Activated CD4-positive, alpha-beta memory T cell treated with anti-CD3 and anti-CD28 coated beads for 36 hours (primary cell): ENCODE data around the gene TBC1D2B. TPM values are rescaled to one million over a fixed set of nuclear protein-coding genes. Genes with fewer than 3 reads are reported as not detected.

Experiments
- CTCF ChIA-PET: fragments of 350-600 bp; sonication (Branson Sonifier 250); formaldehyde crosslinking; loops from one replicate; lab custom pipeline; 2021; ENCODE audit warnings: antibody characterized with exemption, inconsistent platforms; lab: Charles Lee
- POLR2A ChIA-PET: fragments of 350-600 bp; sonication (Branson Sonifier 250); formaldehyde crosslinking; loops from one replicate; lab custom pipeline; 2021; ENCODE audit warnings: antibody characterized with exemption; lab: Charles Lee
- DNase-seq: peaks from one replicate; pipeline ENCODE4 v3.0.0-alpha.2; 2020
- H3K27ac Mint-ChIP-seq: one replicate; pipeline ENCODE4 v1.8.0; 2021; ENCODE audit warnings: mixed read lengths
- H3K27me3 Mint-ChIP-seq: one replicate; pipeline ENCODE4 v1.8.0; 2021; ENCODE audit warnings: mixed read lengths
- H3K36me3 Mint-ChIP-seq: one replicate; pipeline ENCODE4 v1.8.0; 2021; ENCODE audit warnings: mixed read lengths
- H3K4me1 Mint-ChIP-seq: one replicate; pipeline ENCODE4 v1.8.0; 2021; ENCODE audit warnings: low read depth, mixed read lengths
- H3K4me3 Mint-ChIP-seq: one replicate; pipeline ENCODE4 v1.8.0; 2021; ENCODE audit warnings: mild to moderate bottlenecking, mixed read lengths
- H3K9me3 Mint-ChIP-seq: one replicate; pipeline ENCODE4 v1.8.0; 2021; ENCODE audit warnings: mixed read lengths
- intact Hi-C: fragments of 100-400 bp; cut with micrococcal nuclease; formaldehyde crosslinking; loops from one replicate; pipeline ENCODE4 v1.15.1; 2023
- total RNA-seq, 2 experiments: library from RNA; stranded (reverse); gene quantifications; one replicate each; pipeline ENCODE4 v1.2.3, GENCODE V29; 2021

TBC1D2B gene
- total RNA-seq, 2 experiments from 2014 or later, result 47.9 to 57.8 TPM

DNA sequence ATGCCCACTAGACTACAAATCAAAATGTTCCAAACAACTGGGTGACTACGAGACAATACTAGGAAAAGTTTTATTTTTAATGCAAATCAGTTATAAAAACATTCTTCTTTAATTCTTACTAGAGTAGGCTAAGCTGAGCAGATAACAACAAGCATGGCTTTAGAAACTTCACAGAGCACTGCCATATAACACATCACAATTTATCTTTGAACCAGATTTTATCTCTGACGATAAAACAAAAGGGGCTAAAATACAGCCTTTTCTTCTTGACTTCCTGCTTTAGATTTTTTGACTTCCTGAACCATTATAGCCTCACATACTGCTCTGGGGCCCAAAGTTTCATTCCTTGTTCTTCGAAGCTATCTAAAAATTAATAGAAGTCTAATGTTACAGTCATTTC, 25.9 kb downstream of the TBC1D2B start:
- DNase-seq, result no peak
- H3K4me3 Mint-ChIP-seq, result no peak overlapping the region
- peak overlapping the region; percentile 92 for H3K27ac Mint-ChIP-seq
- peaks cover 23% of the 10 kb centered on the region for H3K36me3 Mint-ChIP-seq
- H3K4me1 Mint-ChIP-seq, result peaks cover 100% of the 10 kb centered on the region
- CTCF ChIA-PET, result interaction anchor here (0.7 to 6.3 kb wide), 6 partner anchors 11 to 62 kb away, joined by 3 to 40 read pairs (median 12); no protein-coding TSS in a partner anchor
- intact Hi-C loops, result loop anchor here (5.0 kb wide), 3 partner anchors 56 to 386 kb away; partner anchors contain the start of gene IREB2
- POLR2A ChIA-PET, result interaction anchor here (1.0 to 5.2 kb wide), 6 partner anchors 8 to 18 kb away, joined by 3 to 49 read pairs (median 14); no protein-coding TSS in a partner anchor
- H3K27me3 Mint-ChIP-seq, result no peaks in the 10 kb centered on the region
- H3K9me3 Mint-ChIP-seq, result no peaks in the 10 kb centered on the region

- Mint-ChIP-seq H3K27me3 (no peaks in the 10 kb centered on the region), H3K4me1 (peaks cover 100% of the 10 kb centered on the region), H3K27ac (peak overlapping the region; percentile 92), H3K9me3 (no peaks in the 10 kb centered on the region), H3K36me3 (peaks cover 23% of the 10 kb centered on the region), H3K4me3 (no peak overlapping the region)
- peak; percentile 61 for DNase-seq
- ChIA-PET POLR2A (interaction anchor here (0.7 to 5.2 kb wide), 6 partner anchors 8 to 27 kb away, joined by 3 to 49 read pairs (median 14); partner anchors contain the start of gene TBC1D2B), CTCF (interaction anchor here (1.2 to 6.3 kb wide), 9 partner anchors 9 to 60 kb away, joined by 3 to 40 read pairs (median 10); no protein-coding TSS in a partner anchor)
- intact Hi-C loops, result loop anchor here (1.0 to 5.0 kb wide), 5 partner anchors 8 to 386 kb away; partner anchors contain the start of gene IREB2
Measured at GRCh38 chr15:78050826-78051225, 26.7 kb downstream of the TBC1D2B start.

DNA sequence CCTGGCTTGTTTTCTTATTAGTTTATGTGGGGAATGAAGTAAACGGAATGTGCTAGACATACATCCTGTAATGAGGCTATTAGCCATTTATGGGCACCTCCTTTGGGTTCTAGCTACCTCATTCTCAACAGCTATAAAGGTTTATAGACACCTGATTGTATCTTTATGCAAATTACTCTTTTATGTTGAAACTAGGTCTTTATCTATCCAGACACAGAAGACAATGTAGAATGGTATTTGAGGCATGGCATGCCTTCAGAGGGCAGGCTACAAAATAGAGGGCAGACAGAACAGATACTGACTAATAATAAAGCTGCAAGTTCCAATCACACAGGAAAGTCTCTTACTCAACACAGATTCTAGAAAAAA, 27.1 kb downstream of the TBC1D2B start:
- H3K36me3 Mint-ChIP-seq, result peaks cover 21% of the 10 kb centered on the region
- H3K27me3 Mint-ChIP-seq, result no peaks in the 10 kb centered on the region
- POLR2A ChIA-PET, result interaction anchor here (0.7 to 5.2 kb wide), 6 partner anchors 9 to 27 kb away, joined by 3 to 49 read pairs (median 14); partner anchors contain the start of gene TBC1D2B
- H3K9me3 Mint-ChIP-seq, result no peaks in the 10 kb centered on the region
- DNase-seq, result no peak
- intact Hi-C loops, result loop anchor here (1.0 to 5.0 kb wide), 5 partner anchors 9 to 387 kb away; partner anchors contain the start of gene IREB2
- peaks cover 99% of the 10 kb centered on the region for H3K4me1 Mint-ChIP-seq
- CTCF ChIA-PET, result interaction anchor here (0.7 to 6.3 kb wide), 10 partner anchors 9 to 61 kb away, joined by 3 to 40 read pairs (median 8); no protein-coding TSS in a partner anchor
- peak overlapping the region; percentile 1 for H3K4me3 Mint-ChIP-seq
- H3K27ac Mint-ChIP-seq, result peak overlapping the region; percentile 92

GRCh38 chr15:78049691-78050440, 27.6 kb downstream of the TBC1D2B start:
- no peaks in the 10 kb centered on the region for H3K27me3 Mint-ChIP-seq
- CTCF ChIA-PET, result interaction anchor here (0.7 to 6.3 kb wide), 12 partner anchors 8 to 61 kb away, joined by 3 to 40 read pairs (median 6); no protein-coding TSS in a partner anchor

GRCh38 chr15:78048628-78048920, 28.9 kb downstream of the TBC1D2B start:
- Mint-ChIP-seq H3K4me3 (no peak overlapping the region), H3K27ac (peak overlapping the region; percentile 82), H3K4me1 (peaks cover 97% of the 10 kb centered on the region), H3K36me3 (peaks cover 29% of the 10 kb centered on the region), H3K9me3 (no peaks in the 10 kb centered on the region), H3K27me3 (no peaks in the 10 kb centered on the region)
- no peak for DNase-seq
- ChIA-PET POLR2A (interaction anchor here (1.1 to 2.9 kb wide), 4 partner anchors 11 to 26 kb away, joined by 3 to 13 read pairs (median 10); no protein-coding TSS in a partner anchor), CTCF (interaction anchor here (0.6 to 6.3 kb wide), 5 partner anchors 14 to 89 kb away, joined by 3 to 40 read pairs (median 12); no protein-coding TSS in a partner anchor)
- intact Hi-C loops, result no loop called here

More at GRCh38 chr15:78049691-78050440, 27.6 kb downstream of the TBC1D2B start:
- peak; percentile 83 for DNase-seq
- intact Hi-C loops, result loop anchor here (1.0 to 5.0 kb wide), 5 partner anchors 9 to 387 kb away; partner anchors contain the start of gene IREB2
- POLR2A ChIA-PET, result interaction anchor here (0.7 to 5.2 kb wide), 6 partner anchors 9 to 28 kb away, joined by 3 to 49 read pairs (median 14); partner anchors contain the start of gene TBC1D2B
- H3K9me3 Mint-ChIP-seq, result no peaks in the 10 kb centered on the region
- H3K27ac Mint-ChIP-seq, result peak overlapping the region; percentile 92
- H3K36me3 Mint-ChIP-seq, result peaks cover 21% of the 10 kb centered on the region
- H3K4me1 Mint-ChIP-seq, result peaks cover 99% of the 10 kb centered on the region
- H3K4me3 Mint-ChIP-seq, result peak overlapping the region; percentile 30

DNA sequence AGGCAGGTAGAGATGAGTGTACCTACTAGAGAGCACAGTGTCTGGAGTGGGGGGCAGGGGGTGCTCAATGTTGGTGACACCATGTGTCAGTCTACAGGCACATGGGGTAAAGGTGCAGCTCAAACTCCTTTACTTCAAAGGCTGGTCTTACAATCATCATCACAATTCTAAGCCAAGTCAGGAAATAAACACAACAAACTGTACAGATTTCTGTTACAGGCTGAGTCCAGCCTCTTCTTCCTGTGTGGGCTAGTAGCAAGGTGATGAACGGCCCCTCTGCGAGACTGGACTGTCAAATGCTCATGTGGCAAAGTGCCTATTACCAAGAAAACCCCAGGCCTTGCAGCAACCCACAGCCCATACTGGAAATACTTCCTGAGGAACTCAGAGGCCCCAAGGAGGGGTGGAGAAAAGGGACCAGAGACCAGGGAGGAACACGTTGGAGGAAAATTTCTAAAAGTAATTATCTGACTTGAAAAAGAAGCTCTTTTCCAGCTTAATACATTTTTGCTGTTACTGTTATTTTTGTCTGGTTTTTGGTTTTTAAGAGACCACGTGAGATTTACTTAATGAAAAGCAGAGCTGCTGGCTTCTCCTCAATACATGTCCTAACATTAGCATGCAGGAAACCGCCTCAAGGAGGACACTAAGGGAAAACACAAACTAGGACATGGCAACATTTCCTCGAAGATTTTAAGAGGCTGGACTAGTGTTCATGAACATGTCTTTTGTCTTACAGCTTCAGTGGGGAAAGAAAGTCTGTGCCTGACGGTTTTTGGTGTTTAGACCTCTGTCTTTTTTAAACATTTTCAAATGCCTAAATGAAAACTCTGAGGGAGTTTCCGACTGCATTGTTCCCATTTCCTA, 29.5 kb downstream of the TBC1D2B start:
- no peaks in the 10 kb centered on the region for H3K27me3 Mint-ChIP-seq
- H3K9me3 Mint-ChIP-seq, result no peaks in the 10 kb centered on the region
- peak overlapping the region; percentile 82 for H3K27ac Mint-ChIP-seq
- peaks cover 30% of the 10 kb centered on the region for H3K36me3 Mint-ChIP-seq
- DNase-seq, result peak; percentile 43
- ChIA-PET POLR2A (interaction anchor here (0.9 to 2.9 kb wide), 9 partner anchors 10 to 178 kb away, joined by 3 to 13 read pairs (median 3); no protein-coding TSS in a partner anchor), CTCF (interaction anchor here (0.6 to 5.1 kb wide), 10 partner anchors 13 to 138 kb away, joined by 3 to 40 read pairs (median 4); no protein-coding TSS in a partner anchor)
- intact Hi-C loops, result loop anchor here (1.0 kb wide), 1 partner anchor 14 kb away; no protein-coding TSS in a partner anchor
- H3K4me3 Mint-ChIP-seq, result no peak overlapping the region
- peaks cover 94% of the 10 kb centered on the region for H3K4me1 Mint-ChIP-seq

DNA sequence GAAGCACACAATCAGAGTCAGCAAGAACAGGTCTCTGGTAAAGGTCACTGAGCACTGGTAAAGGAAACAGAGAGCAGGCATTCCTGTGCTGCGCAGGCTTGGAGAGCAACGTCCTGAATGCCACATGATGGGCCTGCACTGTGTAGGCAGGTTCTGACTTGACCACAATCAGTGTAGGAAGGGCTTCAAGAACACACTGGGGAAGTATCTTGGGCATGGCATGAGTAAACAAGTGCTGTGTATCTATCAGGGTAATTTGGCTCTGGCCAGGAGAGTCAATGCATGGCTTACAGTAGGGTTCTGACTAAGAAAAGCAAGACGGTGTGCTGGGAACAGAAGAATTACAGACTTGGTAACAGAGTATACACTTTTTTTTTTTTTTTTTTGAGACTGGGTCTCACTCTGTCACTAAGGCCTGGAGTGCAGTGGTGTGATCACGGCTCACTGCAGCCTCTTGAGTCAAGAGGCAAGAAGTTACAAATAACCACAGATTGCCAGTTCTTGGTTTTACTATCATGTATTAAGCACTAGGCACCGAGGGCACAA, 30.6 kb downstream of the TBC1D2B start:
- ChIA-PET POLR2A (interaction anchor here (0.9 to 2.9 kb wide), 8 partner anchors 9 to 179 kb away, joined by 3 to 13 read pairs (median 4); no protein-coding TSS in a partner anchor), CTCF (interaction anchor here (1.0 to 2.5 kb wide), 7 partner anchors 12 to 137 kb away, joined by 3 to 12 read pairs (median 4); no protein-coding TSS in a partner anchor)
- H3K4me3 Mint-ChIP-seq, result peak overlapping the region; percentile 50
- H3K27me3 Mint-ChIP-seq, result no peaks in the 10 kb centered on the region
- DNase-seq, result peak; percentile 72
- H3K36me3 Mint-ChIP-seq, result peaks cover 23% of the 10 kb centered on the region
- intact Hi-C loops, result loop anchor here (1.0 kb wide), 1 partner anchor 13 kb away; no protein-coding TSS in a partner anchor
- H3K4me1 Mint-ChIP-seq, result peaks cover 92% of the 10 kb centered on the region
- no peaks in the 10 kb centered on the region for H3K9me3 Mint-ChIP-seq
- H3K27ac Mint-ChIP-seq, result peak overlapping the region; percentile 82

- intact Hi-C loops, result no loop called here
- ChIA-PET POLR2A (interaction anchor here (1.0 to 1.2 kb wide), 3 partner anchors 9 to 63 kb away, joined by 3 to 9 read pairs (median 4); no protein-coding TSS in a partner anchor), CTCF (interaction anchor here (1.1 to 1.4 kb wide), 4 partner anchors 11 to 86 kb away, joined by 4 to 5 read pairs (median 5); no protein-coding TSS in a partner anchor)
- Mint-ChIP-seq H3K4me1 (peaks cover 90% of the 10 kb centered on the region), H3K27ac (peak overlapping the region; percentile 13), H3K27me3 (no peaks in the 10 kb centered on the region), H3K36me3 (peaks cover 23% of the 10 kb centered on the region), H3K4me3 (no peak overlapping the region), H3K9me3 (no peaks in the 10 kb centered on the region)
- DNase-seq, result no peak
Measured at GRCh38 chr15:78045189-78045588, 32.3 kb downstream of the TBC1D2B start.

DNA sequence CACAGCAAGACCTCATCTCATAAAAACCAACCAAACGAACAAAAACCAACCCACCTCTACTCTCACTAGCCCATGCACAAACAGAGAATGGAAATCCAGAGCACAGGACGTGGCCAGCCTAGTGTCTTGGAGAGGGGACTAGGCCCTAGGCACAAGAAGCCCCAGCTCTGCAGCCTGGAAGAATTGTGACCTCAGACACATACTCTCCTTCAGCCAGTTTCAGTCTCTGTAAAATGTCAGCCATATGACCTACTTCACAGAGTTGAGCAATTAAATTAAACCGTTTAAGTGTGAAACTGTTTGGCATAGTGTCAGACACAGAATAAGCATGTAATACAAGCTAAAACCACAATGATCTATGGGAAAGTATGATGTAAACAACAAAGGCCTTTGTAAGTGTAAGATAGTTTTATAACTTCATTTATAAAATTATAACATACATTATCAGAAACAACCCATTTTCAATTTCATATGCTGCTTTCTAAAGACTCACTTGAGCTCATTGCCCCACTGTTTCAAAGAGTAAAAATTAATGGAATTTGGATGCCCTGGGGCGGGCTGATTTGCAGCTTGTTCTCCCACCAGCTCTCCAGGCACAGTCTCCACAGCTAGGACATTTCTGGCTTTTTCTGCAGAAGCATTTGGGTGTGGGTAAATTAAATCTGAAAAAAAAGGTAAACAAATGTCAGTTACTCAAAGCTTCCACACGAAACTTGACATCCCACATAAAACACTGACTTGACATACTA, 32.9 kb downstream of the TBC1D2B start:
- Mint-ChIP-seq H3K27ac (peak overlapping the region; percentile 80), H3K4me3 (no peak overlapping the region), H3K9me3 (no peaks in the 10 kb centered on the region), H3K4me1 (peaks cover 90% of the 10 kb centered on the region), H3K27me3 (no peaks in the 10 kb centered on the region), H3K36me3 (peaks cover 26% of the 10 kb centered on the region)
- CTCF ChIA-PET, result interaction anchor here (0.7 to 1.4 kb wide), 6 partner anchors 9 to 85 kb away, joined by 3 to 5 read pairs (median 4); no protein-coding TSS in a partner anchor
- peak; percentile 55 for DNase-seq
- POLR2A ChIA-PET, result interaction anchor here (1.0 to 1.2 kb wide), 3 partner anchors 9 to 64 kb away, joined by 3 to 9 read pairs (median 4); no protein-coding TSS in a partner anchor
- intact Hi-C loops, result no loop called here

DNA sequence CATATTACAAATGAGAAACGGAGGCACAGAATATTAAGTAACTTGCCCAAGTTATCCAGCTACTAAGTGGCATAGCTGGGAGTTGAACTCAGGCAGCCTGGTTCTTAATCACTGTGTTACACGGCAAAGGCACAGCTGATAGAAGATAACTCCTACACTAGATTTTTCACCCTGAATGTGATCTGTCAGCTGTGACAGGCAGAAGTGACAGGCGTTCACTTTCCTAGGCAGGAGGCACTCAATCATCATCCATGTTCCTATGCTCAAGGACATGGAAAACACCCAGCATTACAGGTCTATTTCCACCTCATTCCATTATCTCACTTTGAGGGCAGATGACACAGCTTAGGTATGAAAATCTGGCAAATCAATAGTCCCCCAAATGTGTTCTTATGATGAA, 35.6 kb downstream of the TBC1D2B start:
- Mint-ChIP-seq H3K9me3 (no peaks in the 10 kb centered on the region), H3K36me3 (peaks cover 27% of the 10 kb centered on the region), H3K4me3 (no peak overlapping the region), H3K27ac (peak overlapping the region; percentile 42), H3K4me1 (peaks cover 88% of the 10 kb centered on the region), H3K27me3 (no peaks in the 10 kb centered on the region)
- CTCF ChIA-PET, result interaction anchor here (1.0 to 2.8 kb wide), 7 partner anchors 8 to 89 kb away, joined by 3 to 17 read pairs (median 4); partner anchors contain the start of gene CIB2
- DNase-seq, result no peak
- intact Hi-C loops, result no loop called here
- POLR2A ChIA-PET, result interaction anchor here (1.4 to 1.6 kb wide), 2 partner anchors 10 to 18 kb away, joined by 4 to 5 read pairs; no protein-coding TSS in a partner anchor
